HL-60 (cell line): ENCODE data around the gene DNAH17.

ENCODE experiments used
- DNase-seq, 2 experiments: peaks; one replicate each; pipeline ENCODE4 v3.0.0-alpha.2; 2010 to 2020; ENCODE audit warnings: low read depth in 1 of 2, low spot score in 1 of 2
- H3K27ac ChIP-seq: fragments of 250-450 bp; sonication (Bioruptor Pico); replicated peaks from 2 replicates; pipeline ENCODE4 v1.5.1; 2020; ENCODE audit warnings: mild to moderate bottlenecking, moderate library complexity
- H3K27me3 ChIP-seq: fragments of 250-450 bp; sonication (Bioruptor Pico); 2 replicates; pipeline ENCODE4 v1.5.1; 2021; ENCODE audit warnings: mild to moderate bottlenecking, moderate library complexity; ENCODE audit not compliant: insufficient read depth, poor library complexity, severe bottlenecking
- H3K4me3 ChIP-seq: replicated peaks from 2 replicates; pipeline ENCODE4 v1.5.1; 2011; ENCODE audit warnings: mild to moderate bottlenecking, control low read depth, low read length; ENCODE audit not compliant: insufficient read depth
- CTCF ChIP-seq: IDR thresholded peaks from one replicate; pipeline ENCODE4 v1.5.1; 2011; ENCODE audit warnings: low read length, control low read depth, inconsistent platforms; ENCODE audit not compliant: insufficient read depth
- GABPA ChIP-seq: IDR thresholded peaks from 2 replicates; pipeline ENCODE4 v1.6.1; 2012; ENCODE audit warnings: low read depth
- POLR2AphosphoS5 ChIP-seq: IDR thresholded peaks from 2 replicates; pipeline ENCODE4 v1.6.1; 2012; ENCODE audit warnings: low read depth
- REST ChIP-seq: IDR thresholded peaks from 2 replicates; pipeline ENCODE4 v1.6.1; 2012; ENCODE audit warnings: low read depth; ENCODE audit not compliant: insufficient replicate concordance
- SPI1 ChIP-seq: IDR thresholded peaks from 2 replicates; pipeline ENCODE4 v1.6.1; 2012; ENCODE audit warnings: low read depth, mild to moderate bottlenecking, borderline replicate concordance

The DNAH17 gene

GRCh38 chr17:78433780-78434335 is 143.3 kb downstream of the DNAH17 start:
- DNase-seq: no peak
- H3K27ac ChIP-seq: no peak overlapping the region
- no peak overlapping the region for H3K4me3 ChIP-seq
- H3K27me3 ChIP-seq: no peaks in the 10 kb centered on the region
- no peak for TF ChIP-seq CTCF
- no peak for TF ChIP-seq REST
- TF ChIP-seq GABPA: no peak
- TF ChIP-seq POLR2AphosphoS5: no peak
- TF ChIP-seq SPI1: no peak

GRCh38 chr17:78433013-78433727 is 144.0 kb downstream of the DNAH17 start:
- no peak overlapping the region for H3K27ac ChIP-seq
- TF ChIP-seq GABPA (no peak), SPI1 (no peak), REST (no peak), CTCF (no peak), POLR2AphosphoS5 (no peak)
- DNase-seq: no peak

GRCh38 chr17:78432226-78433012 is 144.8 kb downstream of the DNAH17 start:
- H3K27ac ChIP-seq: no peak overlapping the region
- DNase-seq: no peak
- H3K4me3 ChIP-seq: no peak overlapping the region
- H3K27me3 ChIP-seq: no peaks in the 10 kb centered on the region
- no peak for TF ChIP-seq POLR2AphosphoS5
- no peak for TF ChIP-seq GABPA
- TF ChIP-seq SPI1: no peak
- no peak for TF ChIP-seq REST
- TF ChIP-seq CTCF: no peak

More at GRCh38 chr17:78433013-78433727, 144.0 kb downstream of the DNAH17 start:
- Histone ChIP-seq H3K27me3 (no peaks in the 10 kb centered on the region), H3K4me3 (no peak overlapping the region)
